Measurements from ENCODE around the gene DSE. TPM values are rescaled to one million over a fixed set of nuclear protein-coding genes. Genes with fewer than 3 reads are reported as not detected.

The DSE gene
- total RNA-seq, 1 donor from 2014 or later, result 80.5 TPM

GRCh38 chr6:116491610-116492330, 121.0 kb downstream of the DSE start:
- Mint-ChIP-seq H3K4me1 (ENCODE audit: unreplicated experiment) (no peaks in the 10 kb centered on the region), H3K27ac (no peak overlapping the region), H3K36me3 (no peaks in the 10 kb centered on the region), H3K4me3 (no peak overlapping the region), H3K27me3 (peaks cover 7% of the 10 kb centered on the region), H3K9me3 (peaks cover 14% of the 10 kb centered on the region)
- no peak for TF ChIP-seq CTCF (conservative IDR thresholded peaks at IDR 0.05)
- DNase-seq (ENCODE audit: extremely low spot score, unreplicated experiment), result no peak

- Mint-ChIP-seq H3K9me3 (peaks cover 12% of the 10 kb centered on the region), H3K4me1 (ENCODE audit: unreplicated experiment) (no peaks in the 10 kb centered on the region), H3K36me3 (no peaks in the 10 kb centered on the region), H3K4me3 (no peak overlapping the region), H3K27ac (no peak overlapping the region), H3K27me3 (peaks cover 7% of the 10 kb centered on the region)
- no peak for TF ChIP-seq CTCF (conservative IDR thresholded peaks at IDR 0.05)
- DNase-seq (ENCODE audit: extremely low spot score, unreplicated experiment), result no peak
Observed at GRCh38 chr6:116492331-116493067, 121.8 kb downstream of the DSE start.

Other genes with a start within 250 kb of the DSE start
- 0.14 TPM in 2 replicates for gene COL10A1, start 244.8 kb upstream of the DSE start, total RNA-seq (ENCODE audit: low replicate concordance)
- 42.7 and 46.7 TPM in 2 replicates for gene TSPYL4, start 116.9 kb upstream of the DSE start, total RNA-seq (ENCODE audit: low replicate concordance)
- 88.2 and 90.2 TPM in 2 replicates for gene TSPYL1, start 91.0 kb upstream of the DSE start, total RNA-seq (ENCODE audit: low replicate concordance)
- 0.99 and 1.6 TPM in 2 replicates for gene CALHM6, start 90.4 kb downstream of the DSE start, total RNA-seq (ENCODE audit: low replicate concordance)
- 0.10 and 0.46 TPM in 2 replicates for gene CALHM5, start 140.7 kb downstream of the DSE start, total RNA-seq (ENCODE audit: low replicate concordance)
- 0.27 and 0.31 TPM in 2 replicates for gene TRAPPC3L, start 174.7 kb downstream of the DSE start, total RNA-seq (ENCODE audit: low replicate concordance)
- gene CALHM4, start 182.8 kb downstream of the DSE start, total RNA-seq (ENCODE audit: low replicate concordance), result not detected in 2 replicates
- gene RWDD1, start 200.6 kb downstream of the DSE start, total RNA-seq (ENCODE audit: low replicate concordance), result 37.2 and 40.0 TPM in 2 replicates
- 0.95 and 4.4 TPM in 2 replicates for gene RSPH4A, start 245.5 kb downstream of the DSE start, total RNA-seq (ENCODE audit: low replicate concordance)

Measured in type B pancreatic cell (in vitro differentiated cells).